WTC11 (cell line): ENCODE data around the gene OPA1. TPM values are rescaled to one million over a fixed set of nuclear protein-coding genes. Genes with fewer than 3 reads are reported as not detected.

Experiments used
- ATAC-seq: fragments of 200-7000 bp; cut with Tn5 transposase; 2 replicates; pipeline ENCODE4 v1.10.0; 2021; ENCODE audit warnings: mild to moderate bottlenecking, moderate library complexity
- CTCF ChIA-PET: fragments of 300-600 bp; sonication (Branson Sonifier 250); formaldehyde crosslinking; loops from one replicate; lab custom pipeline; 2021; ENCODE audit warnings: antibody characterized with exemption; lab: Charles Lee
- POLR2A ChIA-PET: fragments of 350-600 bp; sonication (Branson Sonifier 250); formaldehyde crosslinking; loops from one replicate; lab custom pipeline; 2021; ENCODE audit warnings: antibody characterized with exemption; lab: Charles Lee
- DNase-seq: peaks from one replicate; pipeline ENCODE4 v3.0.0; 2021; ENCODE audit warnings: low spot score
- H3K27ac Mint-ChIP-seq: 2 replicates; pipeline ENCODE4 v1.8.0; 2021; ENCODE audit warnings: mixed read lengths
- H3K27me3 Mint-ChIP-seq: 2 replicates; pipeline ENCODE4 v1.8.0; 2021; ENCODE audit warnings: low read depth, mild to moderate bottlenecking, moderate library complexity, mixed read lengths
- H3K36me3 Mint-ChIP-seq: 2 replicates; pipeline ENCODE4 v1.8.0; 2021; ENCODE audit warnings: mixed read lengths
- H3K4me1 Mint-ChIP-seq: 2 replicates; pipeline ENCODE4 v1.8.0; 2022; ENCODE audit warnings: mixed read lengths
- H3K4me3 Mint-ChIP-seq: 2 replicates; pipeline ENCODE4 v1.8.0; 2021; ENCODE audit warnings: mild to moderate bottlenecking, moderate library complexity, mixed read lengths
- H3K9me3 Mint-ChIP-seq: 2 replicates; pipeline ENCODE4 v1.8.0; 2021; ENCODE audit warnings: mixed read lengths
- ATF2 ChIP-seq: sonication (generic); formaldehyde crosslinking; IDR thresholded peaks from 2 replicates; pipeline ENCODE4 v1.8.1; 2022; ENCODE audit warnings: low read depth, missing genetic modification reagents, borderline replicate concordance
- CREM ChIP-seq: sonication (generic); formaldehyde crosslinking; IDR thresholded peaks from 2 replicates; pipeline ENCODE4 v1.8.1; 2022; ENCODE audit warnings: mild to moderate bottlenecking, missing genetic modification reagents, moderate library complexity
- ELF4 ChIP-seq: sonication (generic); formaldehyde crosslinking; IDR thresholded peaks from 2 replicates; pipeline ENCODE4 v1.8.1; 2022; ENCODE audit warnings: low read depth, mild to moderate bottlenecking, moderate library complexity, missing genetic modification reagents
- HMGA2 ChIP-seq: fragments of 250-450 bp; sonication (Bioruptor Pico); IDR thresholded peaks from 2 replicates; pipeline ENCODE4 v1.4.0; 2021; ENCODE audit warnings: mild to moderate bottlenecking, moderate library complexity
- IRF2 ChIP-seq: sonication (generic); formaldehyde crosslinking; IDR thresholded peaks from 2 replicates; pipeline ENCODE4 v1.8.0; 2022; ENCODE audit warnings: low read depth, missing genetic modification reagents, borderline replicate concordance
- JUN ChIP-seq: sonication (generic); formaldehyde crosslinking; IDR thresholded peaks from 2 replicates; pipeline ENCODE4 v1.8.0; 2023; ENCODE audit warnings: mild to moderate bottlenecking, missing genetic modification reagents
- KAT7 ChIP-seq: sonication (generic); formaldehyde crosslinking; IDR thresholded peaks from 2 replicates; pipeline ENCODE4 v1.8.1; 2023; ENCODE audit warnings: missing genetic modification reagents, mild to moderate bottlenecking, borderline replicate concordance
- MLX ChIP-seq: sonication (generic); formaldehyde crosslinking; IDR thresholded peaks from 2 replicates; pipeline ENCODE4 v1.8.1; 2023; ENCODE audit warnings: mild to moderate bottlenecking, missing genetic modification reagents, moderate library complexity
- MXD4 ChIP-seq: fragments of 250-450 bp; sonication (Bioruptor Pico); IDR thresholded peaks from 2 replicates; pipeline ENCODE4 v1.8.0; 2021; ENCODE audit warnings: mild to moderate bottlenecking, moderate library complexity, borderline replicate concordance
- NFE2L1 ChIP-seq: sonication (generic); formaldehyde crosslinking; IDR thresholded peaks from 2 replicates; pipeline ENCODE4 v1.8.1; 2023; ENCODE audit warnings: missing genetic modification reagents
- OVOL2 ChIP-seq: fragments of 250-450 bp; sonication (Bioruptor Pico); IDR thresholded peaks from 2 replicates; pipeline ENCODE4 v1.9.0; 2021; ENCODE audit warnings: mild to moderate bottlenecking, borderline replicate concordance
- PRRX2 ChIP-seq: fragments of 250-450 bp; sonication (Bioruptor Pico); IDR thresholded peaks from 2 replicates; pipeline ENCODE4 v1.8.0; 2021; ENCODE audit warnings: mild to moderate bottlenecking
- SMAD3 ChIP-seq: sonication (generic); formaldehyde crosslinking; IDR thresholded peaks from 2 replicates; pipeline ENCODE4 v1.8.0; 2022; ENCODE audit warnings: missing genetic modification reagents, mild to moderate bottlenecking, borderline replicate concordance
- TEAD4 ChIP-seq: sonication (generic); formaldehyde crosslinking; IDR thresholded peaks from 2 replicates; pipeline ENCODE4 v1.8.0; 2022; ENCODE audit warnings: mild to moderate bottlenecking, missing genetic modification reagents
- ZNF121 ChIP-seq: sonication (generic); formaldehyde crosslinking; IDR thresholded peaks from 2 replicates; pipeline ENCODE4 v1.8.0; 2023; ENCODE audit warnings: missing genetic modification reagents
- ZNF219 ChIP-seq: sonication (generic); formaldehyde crosslinking; IDR thresholded peaks from 2 replicates; pipeline ENCODE4 v1.8.0; 2023; ENCODE audit warnings: missing genetic modification reagents, mild to moderate bottlenecking, borderline replicate concordance
- ZNF263 ChIP-seq: sonication (generic); formaldehyde crosslinking; IDR thresholded peaks from 2 replicates; pipeline ENCODE4 v1.8.1; 2022; ENCODE audit warnings: low read depth, mild to moderate bottlenecking, moderate library complexity, missing genetic modification reagents
- ZNF396 ChIP-seq: fragments of 250-450 bp; sonication (Bioruptor Pico); IDR thresholded peaks from 2 replicates; pipeline ENCODE4 v1.8.0; 2021; ENCODE audit warnings: mild to moderate bottlenecking, moderate library complexity, borderline replicate concordance
- total RNA-seq: library from RNA; stranded (reverse); gene quantifications from 3 replicates; pipeline ENCODE4 v1.2.3, GENCODE V29; 2021
- TF ChIP-seq, protein P1 (sequence below): fragments of 250-450 bp; sonication (Bioruptor Pico); IDR thresholded peaks from 2 replicates; pipeline ENCODE4 v1.8.0; 2021; ENCODE audit warnings: mild to moderate bottlenecking
- TF ChIP-seq, protein P2 (sequence below): sonication (generic); formaldehyde crosslinking; IDR thresholded peaks from 2 replicates; pipeline ENCODE4 v1.8.1; 2023; ENCODE audit warnings: mild to moderate bottlenecking, missing genetic modification reagents, moderate library complexity
- TF ChIP-seq, protein P3 (sequence below): fragments of 250-450 bp; sonication (Bioruptor Pico); IDR thresholded peaks from 2 replicates; pipeline ENCODE4 v1.9.0; 2021; ENCODE audit warnings: moderate library complexity, mild to moderate bottlenecking, inconsistent platforms, borderline replicate concordance
- TF ChIP-seq, protein P4 (sequence below): sonication (generic); formaldehyde crosslinking; IDR thresholded peaks from 2 replicates; pipeline ENCODE4 v1.8.0; 2023; ENCODE audit warnings: missing genetic modification reagents, mild to moderate bottlenecking, borderline replicate concordance
- TF ChIP-seq, protein P5 (sequence below): sonication (generic); formaldehyde crosslinking; IDR thresholded peaks from 2 replicates; pipeline ENCODE4 v1.8.1; 2022; ENCODE audit warnings: low read depth, mild to moderate bottlenecking, moderate library complexity, missing genetic modification reagents, borderline replicate concordance
- TF ChIP-seq, protein P6 (sequence below): sonication (generic); formaldehyde crosslinking; IDR thresholded peaks from 2 replicates; pipeline ENCODE4 v1.8.1; 2023; ENCODE audit warnings: mild to moderate bottlenecking, missing genetic modification reagents

The OPA1 gene
- total RNA-seq, 1 experiment from 2014 or later, result 84.7 TPM

- H3K4me3 Mint-ChIP-seq, result no peak overlapping the region
- peaks cover 7% of the 10 kb centered on the region for H3K4me1 Mint-ChIP-seq
- no peak for DNase-seq
- peaks cover 29% of the 10 kb centered on the region for H3K9me3 Mint-ChIP-seq
- POLR2A ChIA-PET, result no interaction called here
- no peaks in the 10 kb centered on the region for H3K27me3 Mint-ChIP-seq
- CTCF ChIA-PET, result no interaction called here
- H3K36me3 Mint-ChIP-seq, result peaks cover 5% of the 10 kb centered on the region; the same call in 1 of the 2 replicates
- no peak for TF ChIP-seq ZNF263
- TF ChIP-seq OVOL2 (CRISPR knock-in tag), result no peak
- TF ChIP-seq, protein P1, sequence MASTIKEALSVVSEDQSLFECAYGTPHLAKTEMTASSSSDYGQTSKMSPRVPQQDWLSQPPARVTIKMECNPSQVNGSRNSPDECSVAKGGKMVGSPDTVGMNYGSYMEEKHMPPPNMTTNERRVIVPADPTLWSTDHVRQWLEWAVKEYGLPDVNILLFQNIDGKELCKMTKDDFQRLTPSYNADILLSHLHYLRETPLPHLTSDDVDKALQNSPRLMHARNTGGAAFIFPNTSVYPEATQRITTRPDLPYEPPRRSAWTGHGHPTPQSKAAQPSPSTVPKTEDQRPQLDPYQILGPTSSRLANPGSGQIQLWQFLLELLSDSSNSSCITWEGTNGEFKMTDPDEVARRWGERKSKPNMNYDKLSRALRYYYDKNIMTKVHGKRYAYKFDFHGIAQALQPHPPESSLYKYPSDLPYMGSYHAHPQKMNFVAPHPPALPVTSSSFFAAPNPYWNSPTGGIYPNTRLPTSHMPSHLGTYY (CRISPR knock-in tag), result no peak
- TF ChIP-seq, protein P2, sequence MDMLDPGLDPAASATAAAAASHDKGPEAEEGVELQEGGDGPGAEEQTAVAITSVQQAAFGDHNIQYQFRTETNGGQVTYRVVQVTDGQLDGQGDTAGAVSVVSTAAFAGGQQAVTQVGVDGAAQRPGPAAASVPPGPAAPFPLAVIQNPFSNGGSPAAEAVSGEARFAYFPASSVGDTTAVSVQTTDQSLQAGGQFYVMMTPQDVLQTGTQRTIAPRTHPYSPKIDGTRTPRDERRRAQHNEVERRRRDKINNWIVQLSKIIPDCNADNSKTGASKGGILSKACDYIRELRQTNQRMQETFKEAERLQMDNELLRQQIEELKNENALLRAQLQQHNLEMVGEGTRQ (CRISPR knock-in tag), result no peak
- TF ChIP-seq ZNF396 (CRISPR knock-in tag), result no peak
- no peak for TF ChIP-seq ZNF219 (CRISPR knock-in tag)
- no peak for TF ChIP-seq TEAD4
- TF ChIP-seq HMGA2 (CRISPR knock-in tag), result no peak
- TF ChIP-seq PRRX2 (CRISPR knock-in tag), result no peak
- no peak for TF ChIP-seq MLX (CRISPR knock-in tag)
- TF ChIP-seq IRF2 (CRISPR knock-in tag), result no peak
- no peak for TF ChIP-seq SMAD3 (CRISPR knock-in tag)
- TF ChIP-seq JUN (CRISPR knock-in tag), result no peak
- TF ChIP-seq KAT7 (CRISPR knock-in tag), result no peak
- no peak for TF ChIP-seq NFE2L1 (CRISPR knock-in tag)
- TF ChIP-seq ELF4 (CRISPR knock-in tag), result no peak
- H3K27ac Mint-ChIP-seq, result no peak overlapping the region
- no peak for ATAC-seq
Observed at GRCh38 chr3:193544289-193544688, 48.7 kb upstream of the OPA1 start.

- no peak overlapping the region for H3K27ac Mint-ChIP-seq
- H3K36me3 Mint-ChIP-seq, result peaks cover 5% of the 10 kb centered on the region; the same call in 1 of the 2 replicates
- POLR2A ChIA-PET, result no interaction called here
- no peaks in the 10 kb centered on the region for H3K27me3 Mint-ChIP-seq
- CTCF ChIA-PET, result no interaction called here
- DNase-seq, result no peak
- ATAC-seq, result no peak
- H3K4me3 Mint-ChIP-seq, result no peak overlapping the region
- H3K4me1 Mint-ChIP-seq, result peaks cover 7% of the 10 kb centered on the region
- peaks cover 29% of the 10 kb centered on the region for H3K9me3 Mint-ChIP-seq
- no peak for TF ChIP-seq JUN (CRISPR knock-in tag)
- TF ChIP-seq CREM (CRISPR knock-in tag), result no peak
- no peak for TF ChIP-seq ZNF121 (CRISPR knock-in tag)
- TF ChIP-seq, protein P3, sequence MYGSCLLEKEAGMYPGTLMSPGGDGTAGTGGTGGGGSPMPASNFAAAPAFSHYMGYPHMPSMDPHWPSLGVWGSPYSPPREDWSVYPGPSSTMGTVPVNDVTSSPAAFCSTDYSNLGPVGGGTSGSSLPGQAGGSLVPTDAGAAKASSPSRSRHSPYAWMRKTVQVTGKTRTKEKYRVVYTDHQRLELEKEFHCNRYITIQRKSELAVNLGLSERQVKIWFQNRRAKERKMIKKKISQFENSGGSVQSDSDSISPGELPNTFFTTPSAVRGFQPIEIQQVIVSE, result no peak
- TF ChIP-seq, protein P4, sequence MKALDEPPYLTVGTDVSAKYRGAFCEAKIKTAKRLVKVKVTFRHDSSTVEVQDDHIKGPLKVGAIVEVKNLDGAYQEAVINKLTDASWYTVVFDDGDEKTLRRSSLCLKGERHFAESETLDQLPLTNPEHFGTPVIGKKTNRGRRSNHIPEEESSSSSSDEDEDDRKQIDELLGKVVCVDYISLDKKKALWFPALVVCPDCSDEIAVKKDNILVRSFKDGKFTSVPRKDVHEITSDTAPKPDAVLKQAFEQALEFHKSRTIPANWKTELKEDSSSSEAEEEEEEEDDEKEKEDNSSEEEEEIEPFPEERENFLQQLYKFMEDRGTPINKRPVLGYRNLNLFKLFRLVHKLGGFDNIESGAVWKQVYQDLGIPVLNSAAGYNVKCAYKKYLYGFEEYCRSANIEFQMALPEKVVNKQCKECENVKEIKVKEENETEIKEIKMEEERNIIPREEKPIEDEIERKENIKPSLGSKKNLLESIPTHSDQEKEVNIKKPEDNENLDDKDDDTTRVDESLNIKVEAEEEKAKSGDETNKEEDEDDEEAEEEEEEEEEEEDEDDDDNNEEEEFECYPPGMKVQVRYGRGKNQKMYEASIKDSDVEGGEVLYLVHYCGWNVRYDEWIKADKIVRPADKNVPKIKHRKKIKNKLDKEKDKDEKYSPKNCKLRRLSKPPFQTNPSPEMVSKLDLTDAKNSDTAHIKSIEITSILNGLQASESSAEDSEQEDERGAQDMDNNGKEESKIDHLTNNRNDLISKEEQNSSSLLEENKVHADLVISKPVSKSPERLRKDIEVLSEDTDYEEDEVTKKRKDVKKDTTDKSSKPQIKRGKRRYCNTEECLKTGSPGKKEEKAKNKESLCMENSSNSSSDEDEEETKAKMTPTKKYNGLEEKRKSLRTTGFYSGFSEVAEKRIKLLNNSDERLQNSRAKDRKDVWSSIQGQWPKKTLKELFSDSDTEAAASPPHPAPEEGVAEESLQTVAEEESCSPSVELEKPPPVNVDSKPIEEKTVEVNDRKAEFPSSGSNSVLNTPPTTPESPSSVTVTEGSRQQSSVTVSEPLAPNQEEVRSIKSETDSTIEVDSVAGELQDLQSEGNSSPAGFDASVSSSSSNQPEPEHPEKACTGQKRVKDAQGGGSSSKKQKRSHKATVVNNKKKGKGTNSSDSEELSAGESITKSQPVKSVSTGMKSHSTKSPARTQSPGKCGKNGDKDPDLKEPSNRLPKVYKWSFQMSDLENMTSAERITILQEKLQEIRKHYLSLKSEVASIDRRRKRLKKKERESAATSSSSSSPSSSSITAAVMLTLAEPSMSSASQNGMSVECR (CRISPR knock-in tag), result no peak
- TF ChIP-seq, protein P5, sequence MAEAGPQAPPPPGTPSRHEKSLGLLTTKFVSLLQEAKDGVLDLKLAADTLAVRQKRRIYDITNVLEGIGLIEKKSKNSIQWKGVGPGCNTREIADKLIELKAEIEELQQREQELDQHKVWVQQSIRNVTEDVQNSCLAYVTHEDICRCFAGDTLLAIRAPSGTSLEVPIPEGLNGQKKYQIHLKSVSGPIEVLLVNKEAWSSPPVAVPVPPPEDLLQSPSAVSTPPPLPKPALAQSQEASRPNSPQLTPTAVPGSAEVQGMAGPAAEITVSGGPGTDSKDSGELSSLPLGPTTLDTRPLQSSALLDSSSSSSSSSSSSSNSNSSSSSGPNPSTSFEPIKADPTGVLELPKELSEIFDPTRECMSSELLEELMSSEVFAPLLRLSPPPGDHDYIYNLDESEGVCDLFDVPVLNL (CRISPR knock-in tag), result no peak
- no peak for TF ChIP-seq MXD4 (CRISPR knock-in tag)
- TF ChIP-seq, protein P6, sequence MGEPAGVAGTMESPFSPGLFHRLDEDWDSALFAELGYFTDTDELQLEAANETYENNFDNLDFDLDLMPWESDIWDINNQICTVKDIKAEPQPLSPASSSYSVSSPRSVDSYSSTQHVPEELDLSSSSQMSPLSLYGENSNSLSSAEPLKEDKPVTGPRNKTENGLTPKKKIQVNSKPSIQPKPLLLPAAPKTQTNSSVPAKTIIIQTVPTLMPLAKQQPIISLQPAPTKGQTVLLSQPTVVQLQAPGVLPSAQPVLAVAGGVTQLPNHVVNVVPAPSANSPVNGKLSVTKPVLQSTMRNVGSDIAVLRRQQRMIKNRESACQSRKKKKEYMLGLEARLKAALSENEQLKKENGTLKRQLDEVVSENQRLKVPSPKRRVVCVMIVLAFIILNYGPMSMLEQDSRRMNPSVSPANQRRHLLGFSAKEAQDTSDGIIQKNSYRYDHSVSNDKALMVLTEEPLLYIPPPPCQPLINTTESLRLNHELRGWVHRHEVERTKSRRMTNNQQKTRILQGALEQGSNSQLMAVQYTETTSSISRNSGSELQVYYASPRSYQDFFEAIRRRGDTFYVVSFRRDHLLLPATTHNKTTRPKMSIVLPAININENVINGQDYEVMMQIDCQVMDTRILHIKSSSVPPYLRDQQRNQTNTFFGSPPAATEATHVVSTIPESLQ (CRISPR knock-in tag), result no peak
- TF ChIP-seq ATF2 (CRISPR knock-in tag), result no peak
Observed at GRCh38 chr3:193545304-193545703, 47.7 kb upstream of the OPA1 start.
